GM21367 (cell line): ENCODE data around the gene BATF.

Experiments
- ATAC-seq: cut with Tn5 transposase; IDR thresholded peaks from one replicate; pipeline ENCODE4 v1.9.1; 2021; ENCODE audit not compliant: unreplicated experiment

Gene BATF

GRCh38 chr14:75499084-75499875 lies 23.0 kb upstream of the BATF start:
- ATAC-seq, result peak; percentile 50

- ATAC-seq, result no peak
Observed at GRCh38 chr14:75501080-75501479, 21.2 kb upstream of the BATF start.

- no peak for ATAC-seq
Observed at GRCh38 chr14:75504411-75504810, 17.9 kb upstream of the BATF start.

- no peak for ATAC-seq
Observed at GRCh38 chr14:75506930-75507329, 15.3 kb upstream of the BATF start.

GRCh38 chr14:75510547-75510946 lies 11.7 kb upstream of the BATF start:
- no peak for ATAC-seq

GRCh38 chr14:75511201-75511600 lies 11.1 kb upstream of the BATF start:
- ATAC-seq, result no peak

- ATAC-seq, result peak; percentile 26
Observed at GRCh38 chr14:75513911-75514672, 8.2 kb upstream of the BATF start.

- ATAC-seq, result peak; percentile 51
Observed at GRCh38 chr14:75514673-75515628, 7.3 kb upstream of the BATF start.

- peak; percentile 36 for ATAC-seq
Observed at GRCh38 chr14:75515629-75515996, 6.7 kb upstream of the BATF start.

GRCh38 chr14:75518625-75519024 lies 3.6 kb upstream of the BATF start:
- no peak for ATAC-seq

GRCh38 chr14:75519394-75519793 lies 2.9 kb upstream of the BATF start:
- no peak for ATAC-seq

- ATAC-seq, result no peak
Observed at GRCh38 chr14:75519826-75520728, 2.2 kb upstream of the BATF start.

GRCh38 chr14:75520852-75521251 lies 1.4 kb upstream of the BATF start:
- ATAC-seq, result no peak

- ATAC-seq, result no peak
Observed at GRCh38 chr14:75521415-75522199, 662 bp upstream of the BATF start.

GRCh38 chr14:75522983-75523318 lies 682 bp downstream of the BATF start:
- no peak for ATAC-seq

GRCh38 chr14:75523771-75524171 lies 1.5 kb downstream of the BATF start:
- no peak for ATAC-seq

- ATAC-seq, result no peak
Observed at GRCh38 chr14:75525969-75526368, 3.7 kb downstream of the BATF start.

- no peak for ATAC-seq
Observed at GRCh38 chr14:75527449-75528163, 5.3 kb downstream of the BATF start.

- ATAC-seq, result no peak
Observed at GRCh38 chr14:75531256-75531655, 9.0 kb downstream of the BATF start.
